ENCODE measurements around the gene MYRIP.

The MYRIP gene

DNA sequence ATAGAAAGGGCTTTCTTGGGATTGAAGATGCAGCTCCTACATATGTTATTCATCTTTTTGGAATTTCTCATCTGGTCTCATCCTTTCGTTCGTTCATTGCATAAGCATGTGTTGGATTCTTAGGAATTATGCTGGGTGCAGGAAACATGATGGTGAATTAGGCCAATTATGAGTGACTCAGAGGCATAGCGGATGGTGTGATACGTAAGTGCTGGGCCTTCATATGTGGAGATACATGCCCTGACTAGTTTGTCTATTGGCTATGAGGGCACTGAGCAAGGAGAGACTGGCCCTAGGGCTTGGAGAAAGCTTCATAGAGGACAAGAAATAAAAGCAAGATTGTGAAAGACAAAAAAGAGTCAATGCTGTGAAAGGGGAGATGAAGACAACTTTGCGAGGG, 235.1 kb downstream of the MYRIP start:
- Histone ChIP-seq H3K27me3 (ENCODE audit: insufficient read depth, low read length) (no peaks in the 10 kb centered on the region), H3K36me3 (ENCODE audit: insufficient read depth, low read length) (no peaks in the 10 kb centered on the region), H3K4me3 (ENCODE audit: low read length) (no peak overlapping the region), H2AFZ (ENCODE audit: low read depth, low read length) (no peak overlapping the region), H3K4me1 (ENCODE audit: insufficient read depth, low read length) (no peaks in the 10 kb centered on the region), H3K9me3 (ENCODE audit: low read length) (no peaks in the 10 kb centered on the region)

DNA sequence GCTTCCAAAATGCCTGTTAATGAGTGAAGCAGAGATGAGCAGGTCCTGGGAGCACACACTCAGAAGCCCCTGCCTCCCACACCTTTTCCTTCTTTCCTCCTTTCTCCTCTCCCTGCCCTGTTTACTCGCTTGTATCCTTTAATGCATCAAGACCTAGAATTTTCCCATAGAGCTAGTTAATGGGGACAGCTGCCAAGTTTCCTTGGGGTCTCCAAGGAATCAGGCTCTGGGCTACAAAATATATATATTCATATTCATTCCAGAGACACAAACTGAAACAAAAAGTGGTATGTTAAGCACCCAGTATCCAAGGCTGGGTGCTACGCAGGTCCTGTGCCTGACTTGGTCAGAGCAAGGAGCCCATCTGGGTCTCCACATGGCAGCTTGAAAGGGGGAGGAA, 235.6 kb downstream of the MYRIP start:
- no peaks in the 10 kb centered on the region for H3K4me1 ChIP-seq (ENCODE audit: insufficient read depth, low read length)
- H2AFZ ChIP-seq (ENCODE audit: low read depth, low read length) = no peak overlapping the region
- H3K9me3 ChIP-seq (ENCODE audit: low read length) = no peaks in the 10 kb centered on the region
- H3K36me3 ChIP-seq (ENCODE audit: insufficient read depth, low read length) = no peaks in the 10 kb centered on the region
- H3K4me3 ChIP-seq (ENCODE audit: low read length) = no peak overlapping the region
- no peaks in the 10 kb centered on the region for H3K27me3 ChIP-seq (ENCODE audit: insufficient read depth, low read length)

GRCh38 chr3:40046149-40046548, 236.7 kb downstream of the MYRIP start:
- H3K4me3 ChIP-seq (ENCODE audit: low read length) = no peak overlapping the region
- no peaks in the 10 kb centered on the region for H3K36me3 ChIP-seq (ENCODE audit: insufficient read depth, low read length)
- H3K27me3 ChIP-seq (ENCODE audit: insufficient read depth, low read length) = no peaks in the 10 kb centered on the region
- H3K9me3 ChIP-seq (ENCODE audit: low read length) = no peaks in the 10 kb centered on the region
- no peak overlapping the region for H2AFZ ChIP-seq (ENCODE audit: low read depth, low read length)
- no peaks in the 10 kb centered on the region for H3K4me1 ChIP-seq (ENCODE audit: insufficient read depth, low read length)

- Histone ChIP-seq H3K27me3 (ENCODE audit: insufficient read depth, low read length) (no peaks in the 10 kb centered on the region), H3K4me1 (ENCODE audit: insufficient read depth, low read length) (no peaks in the 10 kb centered on the region), H3K36me3 (ENCODE audit: insufficient read depth, low read length) (no peaks in the 10 kb centered on the region), H3K9me3 (ENCODE audit: low read length) (no peaks in the 10 kb centered on the region), H2AFZ (ENCODE audit: low read depth, low read length) (no peak overlapping the region), H3K4me3 (ENCODE audit: low read length) (no peak overlapping the region)
These were observed 238.0 kb downstream of the MYRIP start for GRCh38 chr3:40047406-40047805.

DNA sequence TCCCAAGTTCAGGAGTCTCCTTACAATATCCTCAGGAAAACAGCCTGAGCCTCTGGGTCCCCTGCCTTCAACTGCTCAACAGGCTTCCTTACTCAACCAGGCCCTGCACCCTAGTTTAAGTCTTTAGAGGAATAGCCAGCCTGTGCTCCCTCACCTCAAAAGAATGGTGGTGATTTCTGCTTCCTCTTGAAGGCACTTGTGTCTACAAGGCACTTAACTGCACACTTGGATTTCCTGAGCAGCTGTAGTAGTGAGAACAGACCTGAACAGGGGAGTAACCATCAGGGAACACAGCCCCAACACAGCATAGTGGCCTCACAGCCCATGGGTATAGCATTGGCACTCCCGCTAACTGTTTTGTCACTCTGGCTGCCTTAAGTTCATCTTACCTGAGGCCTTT, 244.3 kb downstream of the MYRIP start:
- Histone ChIP-seq H3K9me3 (ENCODE audit: low read length) (no peaks in the 10 kb centered on the region), H3K4me1 (ENCODE audit: insufficient read depth, low read length) (no peaks in the 10 kb centered on the region), H3K36me3 (ENCODE audit: insufficient read depth, low read length) (no peaks in the 10 kb centered on the region), H3K4me3 (ENCODE audit: low read length) (no peak overlapping the region), H3K27me3 (ENCODE audit: insufficient read depth, low read length) (no peaks in the 10 kb centered on the region), H2AFZ (ENCODE audit: low read depth, low read length) (no peak overlapping the region)

- Histone ChIP-seq H3K27me3 (ENCODE audit: insufficient read depth, low read length) (no peaks in the 10 kb centered on the region), H3K36me3 (ENCODE audit: insufficient read depth, low read length) (no peaks in the 10 kb centered on the region), H2AFZ (ENCODE audit: low read depth, low read length) (no peak overlapping the region), H3K4me3 (ENCODE audit: low read length) (no peak overlapping the region), H3K4me1 (ENCODE audit: insufficient read depth, low read length) (no peaks in the 10 kb centered on the region), H3K9me3 (ENCODE audit: low read length) (no peaks in the 10 kb centered on the region)
These were observed 245.3 kb downstream of the MYRIP start for GRCh38 chr3:40054568-40055222.

GRCh38 chr3:40055361-40055760, 246.0 kb downstream of the MYRIP start:
- H2AFZ ChIP-seq (ENCODE audit: low read depth, low read length) = no peak overlapping the region
- H3K4me3 ChIP-seq (ENCODE audit: low read length) = no peak overlapping the region
- H3K4me1 ChIP-seq (ENCODE audit: insufficient read depth, low read length) = no peaks in the 10 kb centered on the region
- H3K27me3 ChIP-seq (ENCODE audit: insufficient read depth, low read length) = no peaks in the 10 kb centered on the region
- no peaks in the 10 kb centered on the region for H3K36me3 ChIP-seq (ENCODE audit: insufficient read depth, low read length)
- no peaks in the 10 kb centered on the region for H3K9me3 ChIP-seq (ENCODE audit: low read length)

DNA sequence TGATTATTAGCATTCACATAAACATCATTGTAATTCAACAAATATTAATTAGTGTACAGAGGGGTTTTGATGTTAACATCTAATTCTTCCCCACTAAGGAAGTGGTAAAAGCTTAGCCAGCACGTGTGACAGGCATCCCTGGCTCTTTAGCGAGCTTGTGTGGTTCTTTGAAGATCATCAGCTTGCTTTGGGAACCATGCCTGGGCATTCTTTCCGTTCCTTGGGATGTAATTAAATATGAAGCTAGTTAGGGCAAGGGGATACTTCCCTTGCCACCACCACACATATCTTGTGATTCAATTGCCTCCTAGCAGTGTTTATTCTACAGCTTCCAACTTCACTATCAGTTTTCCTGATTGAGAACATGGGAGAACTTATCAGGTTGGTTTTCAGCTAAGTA, 246.5 kb downstream of the MYRIP start:
- Histone ChIP-seq H2AFZ (ENCODE audit: low read depth, low read length) (no peak overlapping the region), H3K4me3 (ENCODE audit: low read length) (no peak overlapping the region), H3K9me3 (ENCODE audit: low read length) (no peaks in the 10 kb centered on the region), H3K27me3 (ENCODE audit: insufficient read depth, low read length) (no peaks in the 10 kb centered on the region), H3K4me1 (ENCODE audit: insufficient read depth, low read length) (no peaks in the 10 kb centered on the region), H3K36me3 (ENCODE audit: insufficient read depth, low read length) (no peaks in the 10 kb centered on the region)

GRCh38 chr3:40057077-40057476, 247.7 kb downstream of the MYRIP start:
- Histone ChIP-seq H3K4me3 (ENCODE audit: low read length) (no peak overlapping the region), H3K4me1 (ENCODE audit: insufficient read depth, low read length) (no peaks in the 10 kb centered on the region), H3K36me3 (ENCODE audit: insufficient read depth, low read length) (no peaks in the 10 kb centered on the region), H3K27me3 (ENCODE audit: insufficient read depth, low read length) (no peaks in the 10 kb centered on the region), H2AFZ (ENCODE audit: low read depth, low read length) (no peak overlapping the region), H3K9me3 (ENCODE audit: low read length) (no peaks in the 10 kb centered on the region)

DNA sequence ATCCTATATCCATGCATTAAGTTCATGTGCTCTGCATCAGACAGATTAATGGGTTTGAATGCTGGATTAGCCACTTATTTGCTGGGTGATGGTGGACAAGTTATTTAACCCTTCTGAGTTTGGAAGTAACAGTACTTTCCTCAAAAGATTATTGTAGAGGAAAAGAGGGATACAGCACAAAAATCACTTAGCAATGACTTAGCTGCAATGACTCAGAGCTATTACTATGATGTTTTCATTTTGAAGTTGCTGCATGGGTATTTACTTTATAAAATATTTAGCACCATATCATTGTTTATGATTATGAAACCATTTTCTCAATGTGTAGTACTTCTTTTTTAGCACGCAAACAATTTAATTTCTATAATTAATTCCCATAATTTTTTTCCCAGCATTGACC, 248.4 kb downstream of the MYRIP start:
- Histone ChIP-seq H2AFZ (ENCODE audit: low read depth, low read length) (no peak overlapping the region), H3K9me3 (ENCODE audit: low read length) (no peaks in the 10 kb centered on the region), H3K4me3 (ENCODE audit: low read length) (no peak overlapping the region), H3K27me3 (ENCODE audit: insufficient read depth, low read length) (no peaks in the 10 kb centered on the region), H3K4me1 (ENCODE audit: insufficient read depth, low read length) (no peaks in the 10 kb centered on the region), H3K36me3 (ENCODE audit: insufficient read depth, low read length) (no peaks in the 10 kb centered on the region)

DNA sequence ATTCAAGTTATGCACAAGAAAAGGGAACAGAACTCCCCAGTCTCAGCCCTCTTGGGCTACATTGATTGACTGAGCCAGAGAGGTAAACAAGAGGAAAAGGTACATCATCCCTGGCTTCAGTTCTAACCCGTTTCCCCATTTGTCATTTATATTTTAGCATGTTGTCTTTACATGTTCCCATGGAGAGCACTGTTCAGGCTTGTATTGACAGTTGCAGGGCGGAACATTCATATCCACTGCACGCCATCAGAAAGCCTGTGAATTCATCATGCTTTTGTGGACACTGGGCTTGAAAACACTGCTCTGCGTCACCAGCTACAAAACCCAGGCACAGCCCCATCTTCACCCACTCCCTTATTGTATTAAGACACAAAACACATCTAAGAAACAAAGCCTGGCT, 259.2 kb downstream of the MYRIP start:
- no peaks in the 10 kb centered on the region for H3K9me3 ChIP-seq (ENCODE audit: low read length)
- no peaks in the 10 kb centered on the region for H3K4me1 ChIP-seq (ENCODE audit: insufficient read depth, low read length)
- H3K36me3 ChIP-seq (ENCODE audit: insufficient read depth, low read length) = no peaks in the 10 kb centered on the region
- no peak overlapping the region for H3K4me3 ChIP-seq (ENCODE audit: low read length)
- H3K27me3 ChIP-seq (ENCODE audit: insufficient read depth, low read length) = no peaks in the 10 kb centered on the region
- H2AFZ ChIP-seq (ENCODE audit: low read depth, low read length) = no peak overlapping the region

GRCh38 chr3:40070816-40071215, 261.4 kb downstream of the MYRIP start:
- Histone ChIP-seq H3K27me3 (ENCODE audit: insufficient read depth, low read length) (no peaks in the 10 kb centered on the region), H3K4me1 (ENCODE audit: insufficient read depth, low read length) (no peaks in the 10 kb centered on the region), H3K9me3 (ENCODE audit: low read length) (no peaks in the 10 kb centered on the region)

GRCh38 chr3:40071683-40072238, 262.4 kb downstream of the MYRIP start:
- H2AFZ ChIP-seq (ENCODE audit: low read depth, low read length) = no peak overlapping the region
- H3K4me1 ChIP-seq (ENCODE audit: insufficient read depth, low read length) = no peaks in the 10 kb centered on the region
- no peaks in the 10 kb centered on the region for H3K36me3 ChIP-seq (ENCODE audit: insufficient read depth, low read length)
- no peaks in the 10 kb centered on the region for H3K27me3 ChIP-seq (ENCODE audit: insufficient read depth, low read length)
- no peak overlapping the region for H3K4me3 ChIP-seq (ENCODE audit: low read length)
- H3K9me3 ChIP-seq (ENCODE audit: low read length) = no peaks in the 10 kb centered on the region

More at GRCh38 chr3:40070816-40071215, 261.4 kb downstream of the MYRIP start:
- H2AFZ ChIP-seq (ENCODE audit: low read depth, low read length) = no peak overlapping the region
- no peaks in the 10 kb centered on the region for H3K36me3 ChIP-seq (ENCODE audit: insufficient read depth, low read length)
- H3K4me3 ChIP-seq (ENCODE audit: low read length) = no peak overlapping the region
